Right lung (tissue), 5 donors: ENCODE data around the gene NME8. TPM values are rescaled to one million over a fixed set of nuclear protein-coding genes. Genes with fewer than 3 reads are reported as not detected.

Source experiments
- DNase-seq, 2 donors: peaks; one replicate each; pipeline ENCODE4 v3.0.0-alpha.2; 2013
- polyA plus RNA-seq, 5 donors: library from polyadenylated mRNA; unstranded; fragments of 120-200 nt; gene quantifications; one replicate each; pipeline versions ENCODE4 v1.2.1 to v1.2.3, GENCODE V29; 2013; ENCODE audit warnings: inconsistent platforms in 1 of 5, low replicate concordance in 1 of 5; ENCODE audit not compliant: insufficient read length in 5 of 5, insufficient read depth in 1 of 5

Gene NME8
- polyA plus RNA-seq, 5 donors, result 0.35 to 0.48 TPM; not detected in 3

DNA sequence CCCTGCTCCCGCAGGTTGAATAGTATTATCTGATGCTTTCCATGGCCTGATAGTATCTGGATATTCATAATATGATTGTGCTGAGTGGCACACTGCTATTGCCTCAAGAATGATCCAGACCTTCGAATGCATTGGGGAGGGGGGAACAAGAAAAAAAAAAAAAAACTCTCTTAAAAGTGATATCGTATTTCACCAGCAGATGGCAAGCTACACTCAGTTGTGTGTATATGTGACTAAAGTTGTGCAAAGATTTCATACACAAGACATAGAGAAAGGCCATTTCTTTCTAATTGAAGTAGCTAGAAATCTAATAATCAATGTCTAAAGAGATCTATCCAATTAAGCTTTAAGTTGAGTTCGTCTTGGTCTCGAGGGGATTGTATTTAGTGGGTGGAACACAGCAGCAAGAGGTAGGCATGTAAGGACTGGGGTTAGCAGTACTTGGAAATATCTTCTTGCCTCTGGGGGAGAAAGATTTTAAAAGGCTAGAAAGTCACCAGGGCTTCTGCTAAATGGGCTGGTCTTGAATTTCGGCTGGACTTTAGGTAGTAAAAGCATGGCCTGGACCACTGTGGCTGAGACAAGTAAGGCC lies 52.9 kb downstream of the NME8 start:
- peak in 1 of 2 donors; percentile 42 for DNase-seq

DNA sequence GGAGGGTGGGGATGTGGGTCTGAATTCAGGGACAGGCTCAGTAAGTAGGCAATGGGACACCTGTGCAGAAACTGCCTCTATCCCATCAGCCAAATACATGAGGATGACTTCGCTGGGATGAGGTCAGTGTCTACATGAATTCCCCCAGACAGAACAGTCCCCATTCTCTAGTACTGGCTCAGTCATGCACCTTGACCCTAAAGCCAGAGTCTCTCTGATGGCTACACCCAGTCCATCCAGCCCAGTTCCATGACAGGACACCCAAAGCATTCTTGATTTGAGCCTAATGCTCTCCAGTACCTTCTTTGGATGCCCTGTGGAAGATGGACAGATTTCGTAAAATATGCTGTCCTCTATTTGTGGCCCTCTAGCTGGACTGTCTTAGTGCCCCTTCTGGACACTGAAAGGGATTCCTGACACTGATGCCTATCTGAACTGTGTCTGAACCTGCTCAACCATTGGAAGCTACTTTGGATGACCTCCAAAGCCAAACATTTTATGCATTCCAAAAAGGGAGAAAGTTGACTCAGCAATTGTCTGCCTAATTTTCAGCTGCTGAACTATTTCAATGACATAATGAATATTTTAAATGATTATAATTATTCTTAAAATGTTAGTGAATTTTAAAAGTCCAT lies 53.6 kb downstream of the NME8 start:
- DNase-seq, result no peak

DNA sequence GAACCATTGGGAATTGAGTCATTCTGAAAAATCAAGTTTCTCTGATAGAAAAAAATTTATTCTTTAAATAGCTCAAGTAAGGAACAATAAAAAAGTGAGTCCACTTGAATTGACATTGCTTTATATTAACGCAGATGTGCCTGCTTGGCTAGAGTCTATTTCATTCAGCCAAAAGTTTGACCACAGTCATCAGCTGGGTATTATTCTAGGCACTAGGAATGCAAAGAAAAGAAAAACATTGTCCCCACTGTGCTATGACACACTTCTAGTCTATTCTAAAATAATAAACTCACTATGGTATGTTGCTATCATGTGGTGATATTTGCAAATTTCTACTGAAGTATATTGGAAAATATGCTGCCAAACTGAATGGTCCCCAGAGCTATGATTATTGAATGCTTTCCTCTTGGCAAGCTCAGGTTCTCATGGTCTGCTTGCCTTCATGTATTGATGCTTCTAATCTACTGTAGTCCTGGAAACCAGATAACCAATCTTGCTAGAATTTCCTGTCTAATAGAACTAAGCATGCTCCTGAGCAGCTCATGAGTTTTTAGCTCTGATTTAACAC lies 59.9 kb downstream of the NME8 start:
- no peak for DNase-seq

DNA sequence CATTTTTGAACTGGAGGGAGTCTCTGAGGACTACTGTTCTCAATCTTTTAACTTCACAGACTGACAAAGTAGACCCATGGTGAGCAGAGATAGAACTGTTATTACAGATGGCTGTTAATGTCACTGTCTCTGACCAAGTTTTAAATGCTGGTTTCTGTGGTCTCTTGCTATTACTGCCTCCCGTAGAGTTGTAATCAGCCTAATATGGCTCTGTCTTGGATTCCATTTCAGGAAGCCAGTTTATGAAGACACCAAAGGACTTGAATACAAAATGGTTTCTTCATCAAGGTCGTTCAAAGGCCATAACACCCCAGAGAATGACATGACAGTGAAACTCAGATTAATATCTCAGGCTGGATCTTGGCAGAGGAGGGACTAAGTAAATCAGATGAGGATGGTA lies 64.4 kb downstream of the NME8 start:
- DNase-seq, result no peak

DNA sequence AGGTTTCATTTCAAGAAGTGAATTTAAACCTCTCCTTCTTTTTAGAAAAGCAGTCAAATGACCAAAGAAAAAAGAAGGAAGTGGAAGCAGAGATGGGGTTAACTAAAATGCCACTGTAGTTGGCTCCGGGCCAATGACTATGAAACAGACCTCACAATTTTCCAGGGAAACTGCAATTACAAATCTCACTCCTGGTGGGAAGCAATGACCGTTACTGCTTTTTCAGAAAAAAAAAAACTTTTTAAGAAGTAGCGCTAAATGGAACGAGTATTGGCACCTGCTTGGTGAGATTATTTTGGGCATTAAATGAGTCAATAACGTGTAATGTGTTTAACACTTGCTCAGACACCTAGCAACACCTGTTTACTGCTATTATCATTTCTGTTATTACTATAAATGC lies 67.0 kb downstream of the NME8 start:
- DNase-seq, result no peak

DNA sequence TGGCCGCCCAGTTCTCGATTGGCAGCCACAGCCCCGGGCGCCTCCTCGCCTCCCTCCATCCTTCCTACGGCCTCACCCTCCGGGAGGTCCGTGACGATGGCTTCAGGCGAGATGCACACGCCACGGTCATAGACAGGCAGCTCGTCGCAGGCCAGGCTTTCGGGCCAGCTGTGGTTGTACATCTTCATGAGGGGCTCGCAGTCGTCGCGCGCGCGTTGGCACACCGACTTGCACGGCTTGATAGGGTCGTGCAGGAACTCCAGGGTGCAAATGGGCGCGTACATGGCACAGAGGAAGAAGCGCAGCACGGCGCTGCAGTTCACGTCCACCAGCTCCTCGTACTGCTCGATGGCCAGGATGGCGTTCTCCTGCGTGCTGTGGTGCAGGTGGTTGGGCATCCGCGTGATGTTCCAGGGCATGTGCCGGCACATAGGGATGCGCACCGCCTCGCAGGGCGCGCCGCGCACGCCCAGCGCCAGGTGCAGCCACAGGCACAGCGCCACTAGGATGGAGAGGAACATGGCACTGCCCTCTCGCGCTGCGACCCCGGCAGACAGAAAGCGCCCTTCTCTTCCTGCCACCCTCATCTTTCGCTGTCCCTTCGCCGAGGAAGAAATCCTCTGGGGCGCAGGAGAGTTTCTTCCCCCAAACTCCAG lies 67.7 kb downstream of the NME8 start:
- DNase-seq, result no peak

DNA sequence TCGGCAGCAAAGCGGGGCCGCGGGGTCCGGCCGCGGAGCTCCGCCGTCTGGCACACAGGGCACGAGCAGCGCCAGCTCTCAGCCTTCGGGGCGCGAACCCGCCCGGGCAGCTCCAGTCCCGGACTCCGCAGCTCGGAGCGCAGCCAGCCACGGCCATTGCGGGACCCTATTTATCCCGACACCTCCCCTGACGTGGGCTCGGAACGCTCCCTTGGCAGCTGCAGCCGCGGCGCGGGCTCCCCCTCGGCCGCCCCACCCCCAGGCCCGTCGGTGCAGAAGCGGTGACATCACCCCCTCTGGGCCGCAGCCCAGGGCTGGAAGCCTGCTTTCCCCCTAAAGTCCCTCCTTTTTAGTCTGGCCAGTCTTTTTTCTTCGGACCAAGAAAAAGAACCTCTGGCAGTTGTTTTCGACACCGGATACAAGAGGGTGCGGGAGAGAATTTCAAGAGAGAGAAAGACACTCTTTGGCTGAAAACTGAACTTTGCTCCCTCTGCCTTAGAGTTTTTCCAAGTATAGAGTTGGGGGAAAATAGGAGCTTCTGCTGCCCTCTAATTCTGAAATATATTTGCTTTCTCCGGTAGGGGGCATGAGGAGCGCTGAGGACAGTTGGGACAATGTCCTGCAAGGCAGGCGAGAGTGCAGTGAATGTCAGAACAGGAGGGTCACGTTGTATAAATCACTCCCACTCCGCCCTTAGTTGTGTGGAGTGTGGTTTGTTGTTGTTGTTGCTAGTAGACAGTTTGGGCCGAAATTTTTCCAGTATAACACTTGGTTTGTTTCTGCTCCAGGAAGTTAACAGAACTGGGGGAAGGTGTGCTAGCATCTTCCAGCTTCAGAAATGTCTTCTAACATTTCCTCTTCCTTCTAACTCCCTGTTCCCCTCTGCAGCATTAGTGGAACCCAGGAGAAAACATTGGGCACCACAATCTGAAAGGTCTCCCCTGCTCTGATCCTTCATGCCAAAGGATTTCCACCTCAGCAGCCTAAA lies 68.6 kb downstream of the NME8 start, which contains the start of gene SFRP4:
Gene SFRP4 (minus strand): TSS at position 145 of the 988 bp plus-strand sequence. CDS start 280 bp downstream, outside the sequence.
- peak; percentile 75 to 80 for DNase-seq

DNA sequence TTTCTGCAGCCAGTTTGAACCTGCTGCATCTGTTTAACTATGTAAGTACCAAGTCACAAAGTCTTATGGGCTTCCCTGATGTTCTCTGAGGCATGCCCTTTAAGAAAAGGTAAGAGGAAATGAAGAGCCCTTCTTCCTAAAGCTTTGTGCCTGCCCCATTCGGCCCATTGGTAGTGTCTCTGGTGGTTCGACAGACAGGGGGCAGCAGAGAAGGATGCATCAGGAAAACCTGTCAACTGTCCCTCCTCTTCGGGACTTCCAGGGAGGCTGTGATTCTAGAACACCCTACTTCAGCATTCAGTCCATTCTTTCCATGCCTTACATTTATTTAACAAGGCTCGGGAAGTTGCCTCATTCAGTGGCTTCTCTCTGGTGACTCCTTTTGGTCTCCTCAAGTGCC lies 70.1 kb downstream of the NME8 start:
- DNase-seq, result no peak

DNA sequence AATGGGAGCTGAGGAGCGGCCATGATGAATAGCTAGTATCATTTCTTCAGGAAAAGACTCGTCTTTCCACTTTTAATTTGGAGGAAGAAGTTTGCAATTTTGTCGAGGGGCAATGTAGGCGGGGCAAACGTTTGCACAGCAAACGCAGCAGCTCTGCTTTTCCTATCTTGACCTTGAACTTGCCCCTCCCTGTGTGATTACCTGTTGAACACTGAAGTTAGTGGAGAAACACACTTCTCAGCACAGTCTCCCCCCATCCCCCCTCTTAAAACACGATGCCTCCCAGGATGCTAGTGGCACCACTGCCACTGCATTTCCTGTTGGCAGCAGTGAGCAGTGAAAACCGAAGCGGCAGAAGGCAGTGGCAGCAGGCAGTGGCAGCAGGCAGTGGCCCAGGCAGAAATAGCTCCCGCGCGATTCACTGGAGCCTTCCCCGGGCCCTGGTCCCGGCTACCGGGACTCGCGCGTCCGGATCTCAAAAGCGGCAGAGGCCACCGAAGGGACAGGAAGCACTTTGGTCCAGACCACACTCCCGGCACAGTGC lies 72.0 kb downstream of the NME8 start, which contains the start of gene EPDR1:
Gene EPDR1 (plus strand): TSS at position 336 of the 544 bp plus-strand sequence. CDS start 300 bp downstream, outside the sequence.
- DNase-seq, result peak; percentile 57

DNA sequence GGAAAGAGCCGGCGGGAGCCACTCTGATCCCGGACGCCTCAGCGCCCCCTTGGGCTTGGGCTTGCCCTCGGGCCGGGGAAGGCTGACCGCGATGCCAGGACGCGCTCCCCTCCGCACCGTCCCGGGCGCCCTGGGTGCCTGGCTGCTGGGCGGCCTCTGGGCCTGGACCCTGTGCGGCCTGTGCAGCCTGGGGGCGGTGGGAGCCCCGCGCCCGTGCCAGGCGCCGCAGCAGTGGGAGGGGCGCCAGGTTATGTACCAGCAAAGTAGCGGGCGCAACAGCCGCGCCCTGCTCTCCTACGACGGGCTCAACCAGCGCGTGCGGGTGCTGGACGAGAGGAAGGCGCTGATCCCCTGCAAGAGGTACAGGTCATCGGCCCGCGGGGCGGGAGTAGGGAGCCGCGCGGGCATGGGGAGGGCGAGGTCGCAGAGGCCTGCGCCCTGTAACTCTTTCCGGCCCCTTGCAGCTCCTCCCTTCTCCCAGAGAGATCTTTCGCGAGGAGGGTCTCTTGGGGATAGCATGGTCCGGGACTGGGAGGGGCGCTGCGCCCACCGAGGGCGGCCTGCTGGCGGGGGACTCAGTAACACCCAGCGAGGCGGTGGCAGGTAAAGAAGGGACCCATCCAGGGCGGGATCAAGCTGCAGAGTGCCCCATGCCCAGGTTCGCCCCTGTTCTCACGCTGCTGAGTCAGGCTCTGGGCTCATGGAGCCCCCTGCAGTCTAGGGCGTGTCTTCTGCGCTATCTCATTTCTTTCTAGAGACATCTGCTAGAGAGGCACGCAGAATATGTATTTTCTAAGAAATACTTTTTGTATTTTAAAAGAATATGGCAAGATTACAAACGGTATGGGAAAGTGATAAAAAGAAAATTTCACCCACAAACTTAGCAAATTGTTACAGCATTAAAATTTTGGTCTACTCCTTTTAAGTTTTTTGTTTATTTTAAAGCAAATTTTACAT lies 72.7 kb downstream of the NME8 start:
- DNase-seq, result peak in 1 of 2 donors; percentile 47

DNA sequence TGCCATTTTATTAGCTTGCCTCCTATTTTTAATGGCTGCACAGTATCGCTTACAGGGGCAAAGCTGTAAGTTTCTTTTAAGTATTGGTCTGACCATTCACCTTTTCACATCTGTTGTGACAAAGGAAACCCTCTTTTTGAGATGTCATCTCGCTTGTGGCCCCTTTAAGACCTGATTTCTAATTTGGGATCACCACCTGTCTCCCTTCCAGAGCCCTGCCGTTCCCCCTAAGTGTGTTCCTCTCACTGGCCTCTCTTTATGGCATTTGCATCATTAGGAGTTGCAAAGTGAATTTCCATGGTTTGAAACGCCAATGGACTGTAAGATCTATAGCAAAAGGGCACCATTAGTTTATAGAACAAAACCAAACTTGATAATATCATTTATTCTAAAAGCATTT lies 73.5 kb downstream of the NME8 start:
- DNase-seq, result no peak

DNA sequence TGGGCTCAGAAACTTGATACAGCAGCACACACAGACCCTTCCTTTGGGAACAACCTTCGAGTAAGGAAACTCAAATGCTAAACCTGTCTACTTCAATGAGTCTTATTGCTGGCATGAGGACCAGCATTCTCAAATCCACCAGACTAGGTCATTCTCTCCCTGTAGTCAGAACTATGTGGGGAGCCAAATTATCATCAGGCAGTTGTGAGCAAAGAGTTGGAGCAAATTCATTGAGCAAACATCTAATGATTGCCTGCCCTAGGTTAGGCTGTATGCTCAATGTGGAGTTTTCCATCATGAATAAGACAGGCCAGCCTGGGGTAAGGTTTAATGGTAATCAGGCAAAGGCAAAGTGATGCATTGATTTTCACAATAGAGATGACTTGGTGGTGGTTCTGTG lies 75.6 kb downstream of the NME8 start:
- DNase-seq, result no peak

DNA sequence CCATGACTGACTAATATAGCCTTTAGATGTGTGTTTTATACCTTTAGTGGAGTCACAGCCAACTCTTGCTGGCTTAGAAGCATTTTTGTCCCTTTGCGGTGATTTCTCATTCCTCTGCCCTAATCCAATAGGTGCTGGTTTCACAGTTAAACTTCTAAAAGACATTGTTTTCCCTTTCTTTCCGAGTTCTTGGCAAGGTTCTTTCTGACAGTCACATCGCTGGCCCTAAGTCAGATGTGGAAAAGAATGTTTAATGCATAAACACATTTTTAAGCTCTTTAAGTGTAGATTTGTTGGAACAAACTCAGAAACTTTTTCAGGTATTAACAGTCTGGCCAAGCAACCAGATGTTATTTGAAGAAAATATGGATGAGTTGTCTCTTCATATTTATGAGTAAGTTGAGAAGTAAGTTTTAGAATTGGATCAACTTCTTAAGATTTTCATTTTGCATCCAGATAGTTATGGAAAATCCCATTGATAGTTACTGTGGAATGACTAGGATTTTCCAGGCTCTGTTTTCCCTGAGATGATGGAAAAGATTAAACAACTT lies 76.2 kb downstream of the NME8 start:
- no peak for DNase-seq

DNA sequence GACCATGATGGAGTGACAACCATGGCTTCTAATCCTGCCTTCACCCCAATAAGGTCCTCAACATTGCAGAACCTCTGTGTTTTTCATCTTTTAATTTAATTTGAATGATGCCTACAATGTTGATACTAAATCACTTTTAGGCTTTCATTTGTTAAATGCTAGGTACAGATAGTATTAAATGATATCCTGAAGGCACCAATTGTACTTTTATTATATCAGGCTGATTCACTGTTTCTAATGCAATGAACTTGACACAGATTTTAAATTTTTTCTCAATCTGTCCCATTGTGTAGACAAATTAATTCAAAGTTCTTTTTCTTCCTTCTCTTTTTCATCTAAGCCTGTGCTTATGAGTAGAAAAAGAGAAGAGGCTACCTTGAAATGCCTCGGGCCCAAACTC lies 77.2 kb downstream of the NME8 start:
- DNase-seq, result no peak

DNA sequence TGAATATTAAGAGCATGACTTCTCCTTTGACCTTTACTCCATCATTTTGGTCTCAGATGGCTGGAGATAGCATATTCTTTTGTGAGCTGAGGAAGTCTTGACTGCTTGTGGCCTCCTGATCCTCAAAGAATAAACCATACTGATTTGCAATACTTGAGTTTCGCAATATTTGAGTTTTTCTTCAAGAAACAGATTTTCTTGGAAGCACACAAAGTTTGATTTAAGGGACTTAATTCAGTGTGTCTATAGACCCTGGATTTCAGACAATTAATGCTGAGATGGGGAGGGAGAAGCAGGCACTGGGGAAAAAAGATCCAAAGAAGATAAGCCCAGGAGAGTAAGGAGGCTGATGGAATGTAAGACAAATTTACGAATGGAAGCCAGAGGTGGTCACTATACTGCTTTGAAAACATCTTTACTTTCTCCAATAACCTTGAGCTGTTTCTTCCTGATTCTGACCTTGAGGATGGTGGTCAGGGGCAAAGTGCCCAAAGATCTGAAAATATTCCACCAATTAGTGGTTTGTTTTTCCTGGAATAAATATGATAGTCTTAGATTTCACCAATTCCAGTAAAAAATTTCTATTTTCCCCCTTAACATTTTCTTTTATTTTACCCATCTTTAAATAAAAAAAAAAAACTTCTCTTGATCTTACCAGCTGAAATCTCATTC lies 79.5 kb downstream of the NME8 start:
- DNase-seq, result no peak

DNA sequence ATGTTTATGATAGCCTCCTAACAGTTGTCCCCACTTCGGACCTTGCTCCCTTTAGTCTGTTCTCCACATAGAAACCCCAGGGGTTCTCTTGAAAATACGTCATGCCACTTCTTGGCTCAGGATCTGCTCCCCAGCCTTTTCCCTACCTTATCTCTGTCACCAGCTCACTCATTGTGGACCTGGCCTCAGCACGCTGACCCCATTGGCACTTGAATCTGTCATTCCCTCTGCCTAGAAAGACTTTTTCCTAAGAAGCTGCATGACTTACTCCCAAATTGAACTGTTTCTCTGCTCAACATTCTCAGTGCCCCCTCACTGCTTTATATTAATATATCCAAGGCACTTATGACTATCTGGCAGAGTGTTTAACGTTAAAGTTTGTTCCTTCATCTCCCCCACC lies 80.5 kb downstream of the NME8 start:
- DNase-seq, result no peak

DNA sequence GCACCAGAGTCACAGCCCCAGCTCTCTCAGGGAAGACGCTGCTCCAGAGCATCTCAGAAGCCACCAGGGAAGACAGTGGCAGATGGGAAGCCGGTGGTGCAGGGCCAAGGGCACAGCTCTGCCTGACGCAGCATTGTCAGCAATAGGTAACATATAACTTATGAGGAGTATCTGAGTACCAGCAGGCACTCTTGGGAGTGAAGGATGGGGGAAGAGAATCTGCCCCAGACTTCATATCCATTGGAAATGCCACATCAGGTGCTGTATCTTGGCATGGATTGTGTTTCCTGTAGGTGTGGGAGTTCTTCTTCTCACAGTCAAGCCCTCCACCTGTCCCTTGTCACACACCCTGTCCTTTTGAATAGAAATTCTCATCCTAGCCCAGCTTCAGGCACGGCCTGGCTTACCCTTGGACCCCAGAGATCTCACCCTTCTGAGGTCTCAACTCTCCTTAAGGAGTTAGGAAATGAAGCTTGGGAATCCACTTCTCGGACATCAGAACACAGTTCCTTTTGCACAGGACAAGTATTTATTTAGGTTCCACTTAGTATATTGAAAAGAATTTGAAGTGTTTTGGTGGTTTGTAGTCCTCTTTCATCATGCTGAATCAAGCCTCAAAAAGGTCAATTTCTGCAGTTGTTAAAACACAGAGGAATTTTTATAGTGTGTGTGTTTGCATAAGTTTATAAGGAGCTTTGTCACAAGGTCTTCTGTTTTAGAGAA lies 82.0 kb downstream of the NME8 start:
- no peak for DNase-seq

DNA sequence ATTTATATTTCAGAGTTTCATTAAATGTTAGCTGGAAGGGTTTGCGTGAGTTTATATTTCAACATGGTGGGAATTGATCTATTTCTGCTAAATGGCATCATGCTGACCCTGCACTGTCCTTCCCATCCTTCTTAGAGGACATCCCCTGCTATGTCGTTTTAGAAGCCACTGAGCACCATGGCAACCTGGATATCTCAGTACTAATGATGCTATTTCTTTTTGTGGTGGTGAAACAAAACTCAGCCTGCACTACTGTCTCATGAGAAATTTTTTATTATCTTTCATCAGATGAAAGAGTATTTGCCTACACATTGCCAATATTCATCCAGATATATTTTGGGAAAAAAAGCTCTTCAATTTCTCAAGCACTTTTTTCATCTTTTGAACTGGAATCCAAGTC lies 84.1 kb downstream of the NME8 start:
- DNase-seq, result no peak
